ENCODE data around the gene ANKS1B. TPM values are rescaled to one million over a fixed set of nuclear protein-coding genes. Genes with fewer than 3 reads are reported as not detected.

Gene ANKS1B
- total RNA-seq, 3 donors from 2014 or later (not counting 1 experiment from before 2014, with no cell fraction given), result not detected

DNA sequence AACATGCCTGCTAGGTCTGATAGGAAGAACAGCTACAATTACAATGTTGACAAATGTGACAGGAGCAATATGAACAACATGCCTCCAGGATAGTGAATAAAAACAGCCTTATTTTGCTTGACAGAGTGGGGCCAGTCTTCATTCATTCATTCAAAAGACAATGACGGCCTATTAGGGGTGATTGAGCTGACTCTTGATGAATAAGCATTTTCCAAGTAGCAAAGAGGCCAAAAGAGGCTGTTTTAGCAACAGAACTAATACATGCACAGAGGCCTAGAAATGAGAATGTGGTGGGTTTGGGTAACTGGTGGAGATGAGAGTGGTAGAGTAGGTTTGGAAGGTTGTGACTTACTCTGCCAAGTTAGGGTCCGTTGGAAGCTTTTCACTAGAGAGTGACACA, 1201.3 kb downstream of the ANKS1B start:
- intact Hi-C loops (cut with micrococcal nuclease), result no loop called here
- H3K36me3 Mint-ChIP-seq, result no peaks in the 10 kb centered on the region
- no peaks in the 10 kb centered on the region for H3K9me3 ChIP-seq (ENCODE audit: control insufficient read depth, insufficient read depth, low read length)
- no peaks in the 10 kb centered on the region for H3K27me3 ChIP-seq (ENCODE audit: control insufficient read depth, insufficient read depth, low read length)
- WGBS (ENCODE audit: insufficient coverage), result 92% methylated on average over 2 of the region's 2 CpGs
- no peak overlapping the region for H3K4me3 ChIP-seq (ENCODE audit: low read length)
- H3K27ac Mint-ChIP-seq, result no peak overlapping the region
- no peak overlapping the region for H3K27ac ChIP-seq (ENCODE audit: low read length)
- no peak for ATAC-seq
- no peaks in the 10 kb centered on the region for H3K9me3 Mint-ChIP-seq
- H3K27me3 Mint-ChIP-seq (ENCODE audit: low read depth in 2 of 2), result peaks cover 9 to 21% of the 10 kb centered on the region in 2 donors
- no peak for DNase-seq
- H3K4me1 ChIP-seq (ENCODE audit: control insufficient read depth, insufficient read depth, low read length), result no peaks in the 10 kb centered on the region
- H3K4me1 Mint-ChIP-seq, result no peaks in the 10 kb centered on the region
- TF ChIP-seq, protein P1, sequence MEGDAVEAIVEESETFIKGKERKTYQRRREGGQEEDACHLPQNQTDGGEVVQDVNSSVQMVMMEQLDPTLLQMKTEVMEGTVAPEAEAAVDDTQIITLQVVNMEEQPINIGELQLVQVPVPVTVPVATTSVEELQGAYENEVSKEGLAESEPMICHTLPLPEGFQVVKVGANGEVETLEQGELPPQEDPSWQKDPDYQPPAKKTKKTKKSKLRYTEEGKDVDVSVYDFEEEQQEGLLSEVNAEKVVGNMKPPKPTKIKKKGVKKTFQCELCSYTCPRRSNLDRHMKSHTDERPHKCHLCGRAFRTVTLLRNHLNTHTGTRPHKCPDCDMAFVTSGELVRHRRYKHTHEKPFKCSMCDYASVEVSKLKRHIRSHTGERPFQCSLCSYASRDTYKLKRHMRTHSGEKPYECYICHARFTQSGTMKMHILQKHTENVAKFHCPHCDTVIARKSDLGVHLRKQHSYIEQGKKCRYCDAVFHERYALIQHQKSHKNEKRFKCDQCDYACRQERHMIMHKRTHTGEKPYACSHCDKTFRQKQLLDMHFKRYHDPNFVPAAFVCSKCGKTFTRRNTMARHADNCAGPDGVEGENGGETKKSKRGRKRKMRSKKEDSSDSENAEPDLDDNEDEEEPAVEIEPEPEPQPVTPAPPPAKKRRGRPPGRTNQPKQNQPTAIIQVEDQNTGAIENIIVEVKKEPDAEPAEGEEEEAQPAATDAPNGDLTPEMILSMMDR (IDR thresholded peaks at IDR 0.05), result no peak
- H3K4me3 Mint-ChIP-seq, result no peak overlapping the region
- H3K36me3 ChIP-seq (ENCODE audit: control insufficient read depth, insufficient read depth, low read length), result no peaks in the 10 kb centered on the region

DNA sequence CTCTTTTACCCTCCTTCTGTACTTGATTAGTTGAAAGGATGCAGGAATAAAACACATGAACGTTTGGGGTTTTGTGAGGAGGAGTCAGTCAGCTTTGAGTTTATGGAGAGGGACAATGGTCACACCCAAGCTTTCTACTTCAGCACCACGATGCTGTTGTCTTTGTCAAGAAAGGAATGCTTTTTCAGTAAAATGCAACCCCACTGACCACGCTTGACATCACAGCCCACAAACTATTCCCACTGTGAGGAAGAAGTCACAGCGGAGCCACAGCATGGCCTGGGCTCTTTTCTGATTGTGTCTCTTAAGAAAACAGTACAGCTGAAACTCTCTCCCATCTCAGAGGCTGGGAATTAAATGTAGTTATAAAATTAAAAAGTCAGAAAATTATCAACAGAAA, 1204.5 kb downstream of the ANKS1B start:
- Histone ChIP-seq H3K27me3 (ENCODE audit: control insufficient read depth, insufficient read depth, low read length) (no peaks in the 10 kb centered on the region), H3K36me3 (ENCODE audit: control insufficient read depth, insufficient read depth, low read length) (no peaks in the 10 kb centered on the region), H3K27ac (ENCODE audit: low read length) (no peak overlapping the region), H3K4me1 (ENCODE audit: control insufficient read depth, insufficient read depth, low read length) (no peaks in the 10 kb centered on the region), H3K4me3 (ENCODE audit: low read length) (no peak overlapping the region), H3K9me3 (ENCODE audit: control insufficient read depth, insufficient read depth, low read length) (no peaks in the 10 kb centered on the region)
- intact Hi-C loops (cut with micrococcal nuclease), result no loop called here
- DNase-seq (no peak), ATAC-seq (no peak)
- Mint-ChIP-seq H3K9me3 (no peaks in the 10 kb centered on the region), H3K4me1 (no peaks in the 10 kb centered on the region), H3K27me3 (ENCODE audit: low read depth in 2 of 2) (peaks cover 9 to 21% of the 10 kb centered on the region in 2 donors), H3K27ac (no peak overlapping the region), H3K4me3 (no peak overlapping the region), H3K36me3 (no peaks in the 10 kb centered on the region)
- 52% methylated on average over 3 of the region's 4 CpGs for WGBS (ENCODE audit: insufficient coverage)
- TF ChIP-seq, protein P1 (IDR thresholded peaks at IDR 0.05), result no peak

DNA sequence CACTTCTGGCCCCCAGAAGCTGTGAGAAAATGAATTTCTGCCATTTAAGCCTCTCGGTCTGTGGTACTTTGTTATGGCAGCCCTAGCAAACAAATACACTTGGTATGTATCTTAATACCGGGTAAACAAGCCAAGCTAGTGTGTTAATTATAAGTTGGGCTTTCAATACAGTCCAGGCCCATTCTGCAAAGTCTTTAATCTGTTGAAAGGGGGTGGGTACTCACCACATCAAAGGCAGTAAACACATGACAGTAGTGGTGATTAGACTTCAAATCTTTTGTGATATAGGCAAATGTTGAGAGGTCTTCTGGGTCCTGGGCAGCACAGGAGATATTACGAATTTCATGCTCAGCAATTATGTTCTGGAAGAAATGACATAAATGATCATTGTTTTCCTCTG, 1211.9 kb downstream of the ANKS1B start:
- H3K36me3 Mint-ChIP-seq, result no peaks in the 10 kb centered on the region
- H3K27ac ChIP-seq (ENCODE audit: low read length), result no peak overlapping the region
- intact Hi-C loops (cut with micrococcal nuclease), result no loop called here
- peaks cover 0 to 3% of the 10 kb centered on the region in 2 donors for H3K27me3 Mint-ChIP-seq (ENCODE audit: low read depth in 2 of 2)
- H3K36me3 ChIP-seq (ENCODE audit: control insufficient read depth, insufficient read depth, low read length), result no peaks in the 10 kb centered on the region
- H3K4me1 ChIP-seq (ENCODE audit: control insufficient read depth, insufficient read depth, low read length), result no peaks in the 10 kb centered on the region
- no peak for DNase-seq
- no peak overlapping the region for H3K27ac Mint-ChIP-seq
- no peak overlapping the region for H3K4me3 ChIP-seq (ENCODE audit: low read length)
- no peak for ATAC-seq
- H3K9me3 Mint-ChIP-seq, result no peaks in the 10 kb centered on the region
- H3K9me3 ChIP-seq (ENCODE audit: control insufficient read depth, insufficient read depth, low read length), result no peaks in the 10 kb centered on the region
- no peaks in the 10 kb centered on the region for H3K4me1 Mint-ChIP-seq
- H3K4me3 Mint-ChIP-seq, result no peak overlapping the region
- no peaks in the 10 kb centered on the region for H3K27me3 ChIP-seq (ENCODE audit: control insufficient read depth, insufficient read depth, low read length)
- TF ChIP-seq, protein P1 (IDR thresholded peaks at IDR 0.05), result no peak
- WGBS (ENCODE audit: insufficient coverage), result 93% methylated on average over 3 of the region's 3 CpGs

Measured in natural killer cell (primary cell).